ENCODE measurements around the gene PNRC1. TPM values are rescaled to one million over a fixed set of nuclear protein-coding genes. Genes with fewer than 3 reads are reported as not detected.

Gene PNRC1
- total and polyA plus RNA-seq, 4 donors, result 54.9 to 329 (median 141) TPM

DNA sequence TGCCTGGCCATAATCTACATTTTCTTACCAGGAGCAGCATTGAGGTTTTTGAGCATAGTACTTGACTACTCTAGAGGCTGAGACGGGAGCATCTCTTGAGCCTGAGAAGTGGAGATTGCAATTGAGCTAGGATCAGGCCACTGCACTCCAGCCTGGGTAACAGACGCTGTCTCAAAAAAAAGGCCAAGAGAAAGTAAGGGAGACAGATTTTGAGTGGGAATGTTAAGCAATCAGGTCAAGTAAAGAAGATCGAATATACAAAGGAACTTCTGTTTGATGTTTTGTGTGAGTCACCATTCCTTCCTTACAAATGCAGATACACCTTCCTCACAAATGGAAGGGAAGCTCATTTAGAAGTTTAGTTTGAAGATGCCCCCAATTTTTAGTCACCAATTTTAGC lies 4.4 kb downstream of the PNRC1 start:
- Histone ChIP-seq H3K27ac (ENCODE audit: low read depth in 1 of 2, low read length in 1 of 2) (no peak overlapping the region), H3K27me3 (ENCODE audit: control insufficient read depth in 3 of 3, insufficient read depth in 3 of 3, low read length in 2 of 3) (no peaks in the 10 kb centered on the region), H3K9ac (ENCODE audit: insufficient read depth in 1 of 2, low read length in 2 of 2) (no peak overlapping the region), H3K4me1 (ENCODE audit: control insufficient read depth in 5 of 5, insufficient read depth in 5 of 5, low read length in 5 of 5) (peaks cover 0 to 19% (median 9%) of the 10 kb centered on the region in 5 donors), H3K4me3 (no peak overlapping the region), H3K9me3 (ENCODE audit: control insufficient read depth in 4 of 4, insufficient read depth in 3 of 4, low read length in 3 of 4) (no peaks in the 10 kb centered on the region), H3K36me3 (ENCODE audit: control insufficient read depth in 4 of 4, insufficient read depth in 4 of 4, low read length in 4 of 4) (peaks cover 3 to 42% (median 26%) of the 10 kb centered on the region in 4 donors)
- ATAC-seq (ENCODE audit: insufficient read depth, low FRiP score) (no peak), DNase-seq (peak in 1 of 3 donors; percentile 13)
- TF ChIP-seq, protein P1, sequence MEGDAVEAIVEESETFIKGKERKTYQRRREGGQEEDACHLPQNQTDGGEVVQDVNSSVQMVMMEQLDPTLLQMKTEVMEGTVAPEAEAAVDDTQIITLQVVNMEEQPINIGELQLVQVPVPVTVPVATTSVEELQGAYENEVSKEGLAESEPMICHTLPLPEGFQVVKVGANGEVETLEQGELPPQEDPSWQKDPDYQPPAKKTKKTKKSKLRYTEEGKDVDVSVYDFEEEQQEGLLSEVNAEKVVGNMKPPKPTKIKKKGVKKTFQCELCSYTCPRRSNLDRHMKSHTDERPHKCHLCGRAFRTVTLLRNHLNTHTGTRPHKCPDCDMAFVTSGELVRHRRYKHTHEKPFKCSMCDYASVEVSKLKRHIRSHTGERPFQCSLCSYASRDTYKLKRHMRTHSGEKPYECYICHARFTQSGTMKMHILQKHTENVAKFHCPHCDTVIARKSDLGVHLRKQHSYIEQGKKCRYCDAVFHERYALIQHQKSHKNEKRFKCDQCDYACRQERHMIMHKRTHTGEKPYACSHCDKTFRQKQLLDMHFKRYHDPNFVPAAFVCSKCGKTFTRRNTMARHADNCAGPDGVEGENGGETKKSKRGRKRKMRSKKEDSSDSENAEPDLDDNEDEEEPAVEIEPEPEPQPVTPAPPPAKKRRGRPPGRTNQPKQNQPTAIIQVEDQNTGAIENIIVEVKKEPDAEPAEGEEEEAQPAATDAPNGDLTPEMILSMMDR (IDR thresholded peaks at IDR 0.05; ENCODE audit: control extremely low read depth, extremely low read depth), result no peak
- WGBS, 2 donors, result 39 to 55% methylated on average over 3 of the region's 3 CpGs

DNA sequence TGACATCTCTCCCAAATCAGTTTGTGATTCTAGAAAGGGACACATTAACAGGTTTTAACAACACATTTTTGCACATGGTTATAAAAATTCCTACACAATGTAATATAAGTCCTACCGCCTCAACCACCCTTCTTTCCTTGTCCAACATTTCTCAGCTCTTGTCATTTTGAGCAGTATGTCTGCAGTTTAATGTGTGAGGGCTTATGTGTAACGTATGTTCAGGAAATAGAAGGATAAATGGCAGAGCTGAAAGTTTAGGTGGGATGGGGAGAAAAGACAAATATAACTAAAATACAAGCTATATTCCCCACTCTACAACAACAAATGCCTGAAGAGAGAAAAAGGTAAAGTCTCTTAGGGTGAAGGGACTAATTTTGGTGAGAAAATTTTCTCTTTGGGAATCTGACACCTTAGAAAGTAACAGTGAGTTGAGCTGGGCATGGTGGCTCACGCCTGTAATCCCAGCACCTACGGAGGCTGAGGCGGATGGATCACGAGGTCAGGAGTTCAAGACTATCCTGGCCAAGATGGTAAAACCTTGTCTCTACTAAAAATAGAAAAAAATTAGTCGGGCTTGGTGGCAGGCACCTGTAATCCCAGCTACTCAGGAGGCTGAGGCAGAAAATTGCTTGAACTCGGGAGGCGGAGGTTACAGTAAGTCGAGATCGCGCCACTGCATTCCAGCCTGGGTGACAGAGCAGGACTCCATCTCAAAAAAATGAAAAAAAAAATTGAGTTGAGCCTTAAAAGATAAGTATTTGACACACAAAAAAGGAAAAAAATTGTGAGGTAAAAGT lies 5.1 kb downstream of the PNRC1 start:
- 93 to 96% methylated on average over 12 of the region's 12 CpGs for WGBS, 2 donors
- ATAC-seq (ENCODE audit: insufficient read depth, low FRiP score) (no peak), DNase-seq (no peak)
- Histone ChIP-seq H3K4me1 (ENCODE audit: control insufficient read depth in 5 of 5, insufficient read depth in 5 of 5, low read length in 5 of 5) (peaks cover 0 to 19% (median 9%) of the 10 kb centered on the region in 5 donors), H3K4me3 (no peak overlapping the region), H3K9me3 (ENCODE audit: control insufficient read depth in 4 of 4, insufficient read depth in 3 of 4, low read length in 3 of 4) (no peaks in the 10 kb centered on the region), H3K27me3 (ENCODE audit: control insufficient read depth in 3 of 3, insufficient read depth in 3 of 3, low read length in 2 of 3) (no peaks in the 10 kb centered on the region), H3K9ac (ENCODE audit: insufficient read depth in 1 of 2, low read length in 2 of 2) (no peak overlapping the region), H3K36me3 (ENCODE audit: control insufficient read depth in 4 of 4, insufficient read depth in 4 of 4, low read length in 4 of 4) (peaks cover 3 to 42% (median 26%) of the 10 kb centered on the region in 4 donors), H3K27ac (ENCODE audit: low read depth in 1 of 2, low read length in 1 of 2) (no peak overlapping the region)
- TF ChIP-seq, protein P1 (IDR thresholded peaks at IDR 0.05; ENCODE audit: control extremely low read depth, extremely low read depth), result no peak

DNA sequence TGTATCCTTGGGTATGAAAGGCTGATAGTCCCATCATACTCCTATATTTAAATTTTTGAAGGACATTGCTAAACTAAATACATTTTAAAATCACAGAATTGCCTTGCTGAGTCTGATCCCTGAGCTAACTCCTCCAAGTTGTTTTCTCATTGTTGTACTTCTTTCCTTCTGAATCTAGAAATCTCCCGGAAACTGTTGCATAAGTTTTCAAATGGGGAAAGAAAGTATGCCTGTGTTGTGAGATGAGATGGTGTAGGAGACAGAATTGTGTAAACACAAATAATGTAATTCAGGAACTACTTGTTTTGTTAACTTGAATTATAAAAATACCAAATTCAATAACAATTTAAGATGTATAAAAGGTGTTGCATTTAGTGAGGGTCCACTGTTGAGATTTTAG lies 7.3 kb downstream of the PNRC1 start:
- no peaks in the 10 kb centered on the region for H3K27me3 ChIP-seq (ENCODE audit: control insufficient read depth in 3 of 3, insufficient read depth in 3 of 3, low read length in 2 of 3)
- peaks cover 0 to 18% (median 9%) of the 10 kb centered on the region in 5 donors for H3K4me1 ChIP-seq (ENCODE audit: control insufficient read depth in 5 of 5, insufficient read depth in 5 of 5, low read length in 5 of 5)
- 6 to 35% methylated on average over 1 of the region's 1 CpG for WGBS, 2 donors
- TF ChIP-seq, protein P1 (IDR thresholded peaks at IDR 0.05; ENCODE audit: control extremely low read depth, extremely low read depth), result no peak
- H3K4me3 ChIP-seq, result no peak overlapping the region
- H3K36me3 ChIP-seq (ENCODE audit: control insufficient read depth in 4 of 4, insufficient read depth in 4 of 4, low read length in 4 of 4), result peaks cover 3 to 32% (median 17%) of the 10 kb centered on the region in 4 donors
- DNase-seq, result peak in 2 of 3 donors; percentile 10 to 15
- no peak overlapping the region for H3K9ac ChIP-seq (ENCODE audit: insufficient read depth in 1 of 2, low read length in 2 of 2)
- H3K9me3 ChIP-seq (ENCODE audit: control insufficient read depth in 4 of 4, insufficient read depth in 3 of 4, low read length in 3 of 4), result no peaks in the 10 kb centered on the region
- no peak overlapping the region for H3K27ac ChIP-seq (ENCODE audit: low read depth in 1 of 2, low read length in 1 of 2)
- ATAC-seq (ENCODE audit: insufficient read depth, low FRiP score), result no peak

Measured in lung (tissue), 12 donors.